NOMO-1 (cell line): ENCODE measurements around the gene G6PC3.

Experiments
- DNase-seq, 2 experiments: peaks; one replicate each; lab custom pipeline; 2025; ENCODE audit not compliant: unreplicated experiment in 2 of 2; lab: John Stamatoyannopoulos, UW

G6PC3 gene

GRCh38 chr17:44121997-44122815, 51.7 kb downstream of the G6PC3 start:
- DNase-seq = peak in 1 of 2 experiments; percentile 13

- no peak for DNase-seq
Observed at GRCh38 chr17:44122816-44123355, 52.4 kb downstream of the G6PC3 start.

- peak; percentile 94 for DNase-seq
Observed at GRCh38 chr17:44123356-44124117, 53.0 kb downstream of the G6PC3 start, which contains the start of gene HDAC5. Gene HDAC5 (minus strand): TSS chr17:44123641. CDS start chr17:44117515, 6,126 bp downstream.

GRCh38 chr17:44124118-44124438, 53.5 kb downstream of the G6PC3 start:
- DNase-seq = no peak
